K562 (cell line): ENCODE data around the gene RPN1. TPM values are rescaled to one million over a fixed set of nuclear protein-coding genes. Genes with fewer than 3 reads are reported as not detected.
A peak's percentile ranks its signal among the peaks of the same experiment; 100 is the strongest.

ENCODE experiments used
- HOMEZ ChIP-seq: fragments of 250-450 bp; sonication (Bioruptor Pico); IDR thresholded peaks from 2 replicates; pipeline ENCODE4 v1.4.0; 2020; ENCODE audit warnings: mild to moderate bottlenecking, moderate library complexity
- PBX2 ChIP-seq, 2 experiments: IDR thresholded peaks in 1 of 2; conservative IDR thresholded peaks in 1 of 2; 2 replicates each; pipeline ENCODE4 v1.6.1; 2016; ENCODE audit warnings: low read depth in 2 of 2, mild to moderate bottlenecking in 1 of 2, missing compliant biosample characterization in 1 of 2, missing genetic modification characterization in 1 of 2, moderate library complexity in 1 of 2
- SAFB ChIP-seq: fragments of 200-400 bp; formaldehyde crosslinking; IDR thresholded peaks from 2 replicates; pipeline ENCODE4 v1.6.1; 2017; ENCODE audit warnings: low read depth, low read length, borderline replicate concordance
- SAP30 ChIP-seq: fragments of 200-600 bp; sonication (generic); IDR thresholded peaks from 2 replicates; pipeline ENCODE4 v1.6.1; 2012; ENCODE audit warnings: borderline replicate concordance, low read depth, mild to moderate bottlenecking, moderate library complexity, low read length, control low read depth, inconsistent platforms; ENCODE audit not compliant: insufficient read depth, poor library complexity, severe bottlenecking
- U2AF1 ChIP-seq: fragments of 200-400 bp; formaldehyde crosslinking; optimal IDR thresholded peaks from 2 replicates; pipeline ENCODE3; 2017; ENCODE audit warnings: mild to moderate bottlenecking, low read depth, low read length, moderate library complexity
- ZBTB40 ChIP-seq, 2 experiments: fragments of 450-650 bp in 1 of 2; sonication (generic) in 1 of 2; formaldehyde crosslinking in 1 of 2; IDR thresholded peaks; 2 replicates each; pipeline versions ENCODE4 v1.7.1 to v1.9.0; 2016 to 2022; ENCODE audit warnings: inconsistent platforms in 1 of 2, mild to moderate bottlenecking in 1 of 2, missing genetic modification reagents in 1 of 2
- ZNF197 ChIP-seq: fragments of 200-800 bp; sonication (Bioruptor generic); IDR thresholded peaks from 2 replicates; pipeline ENCODE4 v1.6.1; 2016; ENCODE audit warnings: low read depth, missing genetic modification characterization, missing compliant biosample characterization
- polyA plus RNA-seq, 8 experiments: library from polyadenylated mRNA; depleted of rRNA in 4 of 8; stranded (reverse) in 5 of 8; unstranded in 3 of 8; fragments of >200 nt; fragmentation: Nextera tagmentation in 2 of 8; fragmentation: Illumina TruSeq in 1 of 8; extraction: Ambion mirVana in 2 of 8; extraction: Trizol in 1 of 8; gene quantifications; 2 replicates each; pipeline versions ENCODE4 v1.2.1 to v1.2.3, GENCODE V29; 2011 to 2014; ENCODE audit warnings: inconsistent platforms in 1 of 8, missing spikeins in 1 of 8
- total RNA-seq, 7 experiments: library from RNA; depleted of rRNA in 6 of 7; stranded (reverse); fragments of >200 nt in 6 of 7; fragmentation: Illumina TruSeq in 2 of 7; extraction: Trizol in 2 of 7; gene quantifications; 2 replicates each; pipeline versions ENCODE4 v1.2.1 to v1.2.3, GENCODE V29; 2011 to 2021; ENCODE audit warnings: low replicate concordance in 1 of 7

RPN1 gene
- total and polyA plus RNA-seq, 9 of the 15 experiments (the other 6 are each of a cell fraction or from before 2014, with no cell fraction given), result 39.5 to 300 (median 148) TPM

GRCh38 chr3:128585189-128585588 lies 65.4 kb downstream of the RPN1 start (continued):
- TF ChIP-seq ZBTB40 (IDR thresholded peaks at IDR 0.05) (0 out of 2 replicates have a peak, but pooled peaks have one; percentile 30), ZBTB40 (CRISPR knock-in tag; IDR thresholded peaks at IDR 0.05) (no peak), SAFB (no peak), ZNF197 (CRISPR knock-in tag) (no peak), U2AF1 (no peak), PBX2 (CRISPR knock-in tag; IDR thresholded peaks at IDR 0.05; ENCODE audit: low read depth) (no peak), PBX2 (tag; conservative IDR thresholded peaks at IDR 0.05; ENCODE audit: low read depth) (no peak), HOMEZ (no peak), SAP30 (no peak)
